ENCODE results near the gene RBKS.

- TF ChIP-seq, protein P1, sequence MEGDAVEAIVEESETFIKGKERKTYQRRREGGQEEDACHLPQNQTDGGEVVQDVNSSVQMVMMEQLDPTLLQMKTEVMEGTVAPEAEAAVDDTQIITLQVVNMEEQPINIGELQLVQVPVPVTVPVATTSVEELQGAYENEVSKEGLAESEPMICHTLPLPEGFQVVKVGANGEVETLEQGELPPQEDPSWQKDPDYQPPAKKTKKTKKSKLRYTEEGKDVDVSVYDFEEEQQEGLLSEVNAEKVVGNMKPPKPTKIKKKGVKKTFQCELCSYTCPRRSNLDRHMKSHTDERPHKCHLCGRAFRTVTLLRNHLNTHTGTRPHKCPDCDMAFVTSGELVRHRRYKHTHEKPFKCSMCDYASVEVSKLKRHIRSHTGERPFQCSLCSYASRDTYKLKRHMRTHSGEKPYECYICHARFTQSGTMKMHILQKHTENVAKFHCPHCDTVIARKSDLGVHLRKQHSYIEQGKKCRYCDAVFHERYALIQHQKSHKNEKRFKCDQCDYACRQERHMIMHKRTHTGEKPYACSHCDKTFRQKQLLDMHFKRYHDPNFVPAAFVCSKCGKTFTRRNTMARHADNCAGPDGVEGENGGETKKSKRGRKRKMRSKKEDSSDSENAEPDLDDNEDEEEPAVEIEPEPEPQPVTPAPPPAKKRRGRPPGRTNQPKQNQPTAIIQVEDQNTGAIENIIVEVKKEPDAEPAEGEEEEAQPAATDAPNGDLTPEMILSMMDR (IDR thresholded peaks at IDR 0.05), result no peak
- no peak for TF ChIP-seq POLR2A (IDR thresholded peaks at IDR 0.05)
These were observed 23.9 kb downstream of the RBKS start for GRCh38 chr2:27866237-27866636.

All from thyroid gland (tissue), 4 donors.